Superior temporal gyrus (tissue), 1 donor: ENCODE results near the gene APOL2.
A peak's percentile ranks its signal among the peaks of the same experiment; 100 is the strongest.
"Not testable (repeated sequence)": the region's sequence is repeated elsewhere in the genome, so short reads cannot be mapped to it uniquely, and the experiment has no call there.

Experiments
- DNase-seq: peaks from one replicate; pipeline ENCODE4 v3.0.0-alpha.2; 2016; ENCODE audit errors: extremely low spot score

APOL2 gene

DNA sequence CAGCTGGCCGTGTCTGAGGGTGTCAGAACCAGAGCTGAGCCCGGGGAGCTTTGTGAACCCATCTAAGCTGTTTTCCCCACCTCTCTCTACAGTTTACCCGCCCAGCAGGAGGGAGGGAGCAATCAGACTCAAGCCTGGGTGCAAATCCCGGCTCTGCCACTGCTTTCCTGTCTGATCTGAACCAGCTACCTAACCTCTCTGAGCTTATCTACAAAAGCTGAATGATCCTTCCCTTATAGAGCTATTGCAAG lies 252 bp downstream of the APOL2 start:
- no peak for DNase-seq

DNA sequence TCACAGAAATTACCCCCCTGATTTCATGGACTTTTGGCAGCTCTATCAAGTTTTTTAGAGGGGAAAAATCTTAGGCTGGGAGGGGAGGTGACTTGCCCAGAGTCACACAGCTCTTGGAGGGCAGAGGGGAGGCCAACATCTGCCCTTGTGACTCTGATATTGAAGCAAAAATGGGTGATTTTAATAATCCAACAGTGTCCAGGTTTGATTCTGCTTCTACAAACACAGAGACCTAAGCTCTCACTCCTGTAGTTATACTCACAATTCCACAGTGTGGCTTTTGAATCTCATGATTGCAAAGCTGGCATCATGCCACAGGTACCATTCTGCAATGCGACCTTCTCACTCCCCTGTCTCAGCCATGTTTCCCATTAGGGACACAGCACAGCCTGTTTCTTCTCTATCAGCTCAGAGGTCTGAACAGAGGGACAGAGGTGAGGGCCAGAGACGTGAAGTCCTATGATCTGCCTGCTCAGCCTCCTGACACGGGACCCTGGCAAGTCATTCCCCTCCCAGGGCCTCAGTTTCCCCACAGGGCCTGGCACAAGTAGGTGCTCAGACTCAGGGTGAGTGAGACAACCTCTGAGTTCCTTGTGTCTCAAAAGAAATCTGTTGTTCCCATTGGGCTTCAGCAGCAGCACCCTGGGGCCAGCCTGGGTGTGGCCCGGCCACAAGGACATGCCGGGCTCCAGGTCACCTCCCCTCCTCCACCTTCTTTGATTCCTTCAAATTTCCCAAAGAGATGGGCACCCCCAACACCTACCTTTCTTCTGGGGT lies 766 bp downstream of the APOL2 start:
- DNase-seq, result no peak

DNA sequence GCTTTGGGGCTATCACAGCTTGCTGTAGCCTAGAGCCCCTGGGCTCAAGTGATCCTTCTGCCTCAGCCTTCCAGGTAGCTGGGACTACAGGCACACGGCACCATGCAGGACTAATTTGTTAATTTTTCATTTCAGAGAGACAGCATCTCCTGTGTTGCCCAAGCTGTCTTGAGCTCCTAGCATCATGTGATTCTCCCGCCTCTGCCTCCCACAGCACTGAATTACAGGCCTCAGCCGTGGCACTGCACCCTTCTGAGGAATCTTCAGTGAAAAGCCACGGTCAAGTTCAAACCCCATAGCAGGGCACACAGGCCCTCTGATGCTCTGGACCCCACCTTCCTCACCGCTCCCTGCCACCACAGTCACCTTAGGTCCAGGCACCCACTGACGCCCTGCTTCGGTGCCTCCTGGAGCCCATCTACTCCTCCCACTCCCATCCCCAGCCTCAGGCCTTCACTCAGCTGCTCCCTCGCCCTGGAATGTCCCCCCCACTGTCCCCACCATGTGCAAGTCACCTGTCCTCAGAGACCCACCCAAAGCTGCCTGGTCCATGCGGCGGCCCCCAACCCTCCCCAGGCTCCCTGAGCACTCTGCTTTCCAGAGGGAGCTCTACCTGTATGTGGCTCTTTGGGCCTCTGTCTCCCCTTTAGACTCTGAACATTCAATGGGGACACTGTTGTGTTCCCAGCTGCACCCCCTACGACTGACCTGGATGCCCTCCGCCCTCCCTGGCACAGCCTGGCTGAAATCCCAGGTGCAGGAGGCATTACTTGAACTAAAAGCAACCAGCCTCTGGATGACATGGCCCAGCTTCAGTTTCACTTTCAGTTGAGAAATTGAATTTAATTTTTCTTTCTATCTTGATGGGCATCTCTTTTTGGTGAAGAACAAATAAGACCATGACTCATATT lies 1.6 kb downstream of the APOL2 start:
- DNase-seq, result peak; percentile 42

- no peak for DNase-seq
These were observed 2.7 kb downstream of the APOL2 start for GRCh38 chr22:36236388-36237319.

DNA sequence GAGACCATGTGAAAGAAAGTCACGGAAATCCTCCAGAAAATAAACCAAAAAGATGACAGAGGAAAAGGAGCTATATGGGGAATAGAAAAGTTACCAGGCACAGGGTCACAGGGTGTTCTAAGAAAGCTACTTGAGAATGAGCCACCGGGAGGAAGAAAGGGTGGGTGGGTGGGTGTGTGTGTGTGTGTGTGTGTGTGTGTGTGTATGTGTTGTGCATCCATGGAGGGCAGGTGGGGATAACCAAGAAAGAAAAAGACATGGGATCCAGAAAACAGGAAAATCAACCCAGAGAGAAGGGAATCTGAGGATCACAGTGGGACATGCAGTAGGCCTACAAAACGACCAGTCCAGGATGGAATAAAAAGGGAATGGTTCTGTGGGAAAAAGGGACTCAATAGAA lies 3.7 kb downstream of the APOL2 start:
- DNase-seq, result no peak

DNA sequence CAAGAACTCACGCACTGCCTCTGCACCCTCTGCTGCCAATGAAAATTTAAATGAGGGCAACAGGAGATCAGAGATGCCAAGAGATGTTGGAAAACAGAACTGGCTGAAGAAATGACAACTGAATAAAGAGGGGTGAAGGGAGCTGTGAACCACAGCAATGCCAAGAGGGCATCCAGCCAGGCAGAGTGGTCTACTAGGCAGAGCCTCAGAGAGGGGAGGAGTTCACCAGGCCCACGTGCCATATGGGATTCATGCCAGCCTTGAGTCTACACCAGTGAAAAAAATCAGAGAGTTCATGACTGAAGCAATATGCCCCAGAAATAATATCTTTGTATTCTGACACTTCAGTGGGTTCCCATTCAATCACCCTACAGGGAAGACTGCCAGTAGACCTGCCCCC lies 4.4 kb downstream of the APOL2 start:
- no peak for DNase-seq

DNA sequence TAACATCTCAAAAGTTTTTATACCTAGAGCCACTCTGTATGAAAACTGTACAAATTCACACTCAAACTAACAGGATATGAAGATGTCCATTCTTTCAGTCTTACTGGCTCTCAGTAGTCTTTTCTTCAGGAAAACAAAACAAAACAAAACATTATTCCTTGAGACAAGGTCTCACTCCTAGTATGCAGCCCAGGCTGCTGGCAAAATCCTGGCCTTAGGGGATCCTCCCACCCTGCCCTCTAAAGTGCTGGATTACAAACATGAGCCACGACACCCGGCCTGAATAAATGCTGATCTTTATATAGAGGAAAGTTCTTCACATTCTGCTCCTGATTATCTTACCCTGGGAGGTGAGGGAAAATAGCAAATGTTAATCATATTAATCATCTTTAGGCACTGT lies 5.1 kb downstream of the APOL2 start:
- no peak for DNase-seq

DNA sequence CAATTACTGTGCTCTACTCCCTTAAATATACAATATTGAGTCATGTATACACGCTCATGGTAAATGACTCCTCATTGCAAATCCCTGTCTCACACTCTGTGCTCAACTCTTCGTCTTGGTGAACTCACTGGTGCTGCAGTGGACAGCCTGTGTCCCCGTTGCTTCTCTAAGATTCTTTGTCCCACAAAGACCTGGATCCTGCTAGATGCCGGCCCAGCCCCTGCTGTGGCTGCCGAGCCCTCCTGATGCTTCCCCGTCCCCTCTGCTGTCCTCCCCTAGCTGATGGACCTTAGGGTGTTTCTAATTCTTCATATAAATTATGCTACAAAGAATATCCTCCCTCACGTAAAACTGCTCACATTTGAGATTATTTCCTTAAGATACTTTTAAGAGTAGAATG lies 5.5 kb downstream of the APOL2 start:
- DNase-seq, result no peak

GRCh38 chr22:36232715-36233401 lies 6.5 kb downstream of the APOL2 start:
- no peak for DNase-seq

DNA sequence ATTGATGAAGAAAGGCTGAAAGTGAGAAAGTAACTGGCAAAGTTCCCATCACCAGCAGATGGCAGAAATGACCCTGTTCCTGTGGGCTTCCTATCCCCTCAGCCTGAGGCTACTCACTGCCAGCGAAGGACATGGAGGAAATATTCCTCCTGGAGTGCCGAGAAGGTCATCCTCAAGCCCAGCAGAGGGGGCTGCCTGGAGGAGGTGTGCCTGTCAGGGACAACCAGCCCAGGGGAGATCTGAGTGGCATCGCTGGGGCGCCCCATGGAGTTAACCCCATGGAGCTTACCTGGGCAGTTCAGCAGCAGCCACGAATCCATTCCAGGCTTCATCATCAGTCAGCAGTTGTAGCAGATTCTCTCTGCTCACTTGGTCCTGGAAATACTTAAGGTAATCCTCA lies 8.3 kb downstream of the APOL2 start:
- DNase-seq, result not testable (repeated sequence)

GRCh38 chr22:36229649-36230048 lies 9.7 kb downstream of the APOL2 start:
- not testable (repeated sequence) for DNase-seq

DNA sequence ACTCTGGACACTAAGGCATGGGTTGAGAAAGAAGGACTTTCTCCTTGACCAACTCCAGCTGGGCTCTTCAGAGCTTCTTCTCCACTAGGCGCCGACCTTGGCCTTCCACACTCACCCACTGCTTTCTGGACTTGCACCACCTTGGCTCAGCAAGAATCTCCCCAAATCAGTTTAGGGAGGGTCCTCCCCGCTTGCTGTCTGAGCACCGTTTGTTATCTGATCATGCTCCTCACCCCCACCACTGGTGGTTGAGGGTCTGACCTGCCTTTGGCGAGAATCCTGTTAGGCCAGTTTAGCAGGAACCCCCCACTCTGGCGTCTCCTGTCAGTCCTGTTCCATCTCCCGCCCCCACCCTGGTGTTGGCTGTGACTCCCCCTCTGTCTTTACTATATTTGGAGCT lies 10.4 kb downstream of the APOL2 start:
- no peak for DNase-seq

DNA sequence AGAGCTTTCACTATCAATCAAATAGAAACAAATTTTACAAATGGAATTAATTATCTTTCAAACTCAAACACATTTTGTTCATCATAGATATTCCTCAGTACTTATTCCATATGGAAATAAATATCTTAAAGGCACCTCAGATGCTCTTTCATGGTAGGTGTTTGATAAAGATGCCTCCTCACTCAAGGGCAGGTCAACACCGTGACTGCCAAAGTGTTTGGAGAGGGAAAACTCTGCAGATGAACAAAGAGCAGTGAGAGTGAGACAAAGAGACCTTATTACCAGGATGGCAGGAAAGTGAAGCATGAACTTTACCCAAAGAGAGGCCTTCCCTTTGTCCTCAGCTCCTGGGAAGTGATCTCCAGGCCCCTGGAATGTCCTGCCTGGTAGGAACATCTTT lies 11.0 kb downstream of the APOL2 start:
- DNase-seq, result not testable (repeated sequence)

GRCh38 chr22:36227806-36228205 lies 11.5 kb downstream of the APOL2 start:
- no peak for DNase-seq

GRCh38 chr22:36227396-36227795 lies 11.9 kb downstream of the APOL2 start:
- no peak for DNase-seq

DNA sequence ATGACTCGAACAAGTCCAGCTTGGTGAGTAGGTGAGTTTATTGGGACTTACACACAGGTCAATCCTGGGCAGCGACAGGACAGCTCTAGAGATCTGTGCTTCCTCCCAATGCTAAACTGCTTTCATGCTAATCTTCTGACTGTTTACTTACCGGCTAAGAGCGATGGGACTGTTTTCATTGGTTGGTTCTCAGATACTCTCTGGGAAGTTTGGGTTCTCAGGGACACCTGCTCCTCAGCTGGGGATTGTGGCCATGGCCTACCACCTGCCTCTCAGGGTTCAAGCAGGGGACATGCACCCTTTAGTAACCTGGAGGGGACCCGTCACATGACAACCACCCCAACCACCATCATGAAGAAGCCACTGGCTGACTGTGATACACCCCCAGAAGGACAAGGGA lies 13.1 kb downstream of the APOL2 start:
- no peak for DNase-seq

GRCh38 chr22:36225333-36225922 lies 13.9 kb downstream of the APOL2 start:
- DNase-seq, result no peak

GRCh38 chr22:36224245-36224644 lies 15.1 kb downstream of the APOL2 start:
- no peak for DNase-seq

GRCh38 chr22:36223504-36223903 lies 15.8 kb downstream of the APOL2 start:
- no peak for DNase-seq

DNA sequence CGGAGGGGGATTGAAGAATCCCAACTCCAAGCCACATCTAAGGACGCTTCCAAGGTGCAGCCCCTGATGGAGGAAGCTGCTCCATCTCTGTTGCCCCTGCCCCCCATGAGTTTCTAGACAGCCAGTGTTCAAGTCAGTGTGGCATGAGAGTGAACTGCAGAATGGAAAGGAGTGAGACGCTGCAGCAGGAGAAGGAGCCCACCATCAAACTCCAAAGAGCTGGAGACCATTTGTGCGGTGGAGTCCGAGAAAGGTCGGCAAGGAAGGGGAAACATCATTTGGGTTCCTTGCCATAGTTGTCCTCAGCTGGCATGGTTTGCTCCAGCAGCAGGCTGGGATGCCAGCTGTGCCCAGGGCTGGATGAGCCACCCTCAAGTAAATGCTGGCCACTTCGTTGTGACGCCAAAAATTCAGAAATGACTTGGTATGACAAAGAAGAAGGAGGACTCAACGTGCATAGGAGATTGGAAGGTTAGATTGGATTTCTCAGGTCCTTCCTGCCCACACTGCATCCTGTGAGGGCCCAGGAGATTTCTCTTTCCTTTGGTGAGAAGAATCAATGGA lies 16.4 kb downstream of the APOL2 start:
- DNase-seq, result no peak
